IPS-NIHi11 (cell line): ENCODE measurements around the gene MYO1B.

Experiments used
- DNase-seq: peaks from one replicate; pipeline ENCODE4 v3.0.0; 2012; ENCODE audit warnings: mixed read lengths, low spot score

Gene MYO1B

DNA sequence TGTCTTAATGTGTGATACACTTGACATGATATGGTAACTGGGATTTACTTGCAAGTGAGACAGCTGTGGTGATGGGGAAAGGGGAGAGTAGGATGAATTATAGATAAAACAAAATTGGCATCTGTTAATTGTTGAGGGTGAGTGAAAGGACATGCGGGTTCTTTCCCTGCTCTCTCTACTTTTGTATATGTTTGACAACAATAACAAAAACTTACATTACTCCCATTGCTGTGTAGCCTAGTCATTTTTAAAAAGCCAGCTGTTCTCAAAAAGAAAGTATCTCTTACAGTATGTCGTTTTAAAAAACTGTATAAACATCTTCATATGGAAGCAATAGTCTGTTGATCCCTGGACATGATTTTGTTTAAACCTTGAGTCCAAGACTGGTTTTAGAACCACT is 117.6 kb downstream of the MYO1B start:
- no peak for DNase-seq

DNA sequence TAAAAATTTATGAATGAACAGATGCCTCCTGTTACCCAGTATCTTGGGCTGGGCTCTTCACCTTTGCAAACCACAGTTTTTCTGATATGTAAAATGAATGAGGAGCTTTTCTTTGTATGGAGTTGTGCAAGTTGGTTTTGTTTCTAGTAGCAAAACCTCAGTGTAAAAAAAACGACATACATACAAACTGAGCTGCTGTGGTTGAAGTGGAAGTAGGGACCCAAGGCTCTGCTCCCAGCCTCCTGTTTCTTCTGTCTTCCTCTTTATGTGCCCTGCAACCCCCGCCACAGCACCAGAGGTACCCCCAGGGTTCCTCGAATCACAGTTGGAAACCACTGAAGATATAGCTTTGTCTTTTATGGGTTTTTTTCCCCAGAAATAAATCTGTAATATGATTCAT is 118.1 kb downstream of the MYO1B start:
- no peak for DNase-seq

DNA sequence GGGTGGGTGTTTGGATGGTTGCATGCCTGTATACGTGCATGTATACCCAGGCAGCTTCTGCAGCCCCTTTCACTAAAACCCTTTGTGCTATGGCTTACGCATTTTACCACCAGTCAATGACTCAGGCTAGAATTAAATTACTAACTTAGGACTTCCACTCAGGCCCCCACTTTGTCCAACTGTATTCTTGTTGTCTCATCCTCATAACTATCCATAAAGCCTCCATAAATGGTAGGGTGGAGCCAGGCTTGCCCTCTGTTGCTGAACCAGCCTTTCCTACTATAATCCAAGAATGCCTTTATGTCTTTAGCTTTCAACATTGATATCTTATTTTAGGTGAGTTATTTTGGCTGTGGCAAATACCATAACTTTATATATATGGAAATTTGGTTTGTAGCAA is 119.9 kb downstream of the MYO1B start:
- no peak for DNase-seq

DNA sequence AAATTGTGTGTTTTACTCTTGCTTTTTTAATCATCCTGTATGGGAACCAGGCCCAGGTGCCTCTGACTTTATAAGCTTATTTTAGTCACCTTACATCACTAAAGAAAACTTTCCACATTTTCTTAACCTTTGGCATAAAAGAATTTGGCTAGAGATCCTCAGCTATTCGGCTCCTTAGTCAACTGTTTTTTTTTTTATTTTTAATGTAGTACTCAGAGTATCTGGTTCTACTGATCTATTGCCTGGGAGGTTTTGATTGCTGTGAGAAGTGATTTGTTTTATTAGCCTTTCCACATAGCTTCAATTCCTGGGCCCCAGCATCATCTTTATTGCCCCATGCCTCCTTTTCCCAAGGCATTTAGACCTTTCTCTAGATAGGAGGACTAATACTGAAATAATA is 121.0 kb downstream of the MYO1B start:
- DNase-seq = no peak

DNA sequence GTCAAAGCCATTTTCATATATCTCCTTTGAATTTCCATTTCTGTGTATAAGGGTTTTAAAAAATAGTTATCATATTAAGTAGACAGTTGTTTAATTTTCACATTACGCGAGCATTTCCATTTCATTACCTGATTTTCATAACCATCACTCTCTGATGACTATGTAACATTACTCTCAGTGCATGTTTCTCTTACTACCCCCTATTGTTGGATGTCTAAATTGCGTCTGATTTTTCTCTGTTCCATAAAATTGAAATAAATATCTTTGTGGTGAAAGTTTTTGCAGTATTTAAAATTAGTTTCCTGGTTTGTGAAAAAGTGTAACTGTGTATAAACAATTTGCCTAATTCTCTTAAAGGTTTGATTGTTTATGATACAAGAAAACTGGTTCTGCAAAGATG is 123.8 kb downstream of the MYO1B start:
- no peak for DNase-seq

DNA sequence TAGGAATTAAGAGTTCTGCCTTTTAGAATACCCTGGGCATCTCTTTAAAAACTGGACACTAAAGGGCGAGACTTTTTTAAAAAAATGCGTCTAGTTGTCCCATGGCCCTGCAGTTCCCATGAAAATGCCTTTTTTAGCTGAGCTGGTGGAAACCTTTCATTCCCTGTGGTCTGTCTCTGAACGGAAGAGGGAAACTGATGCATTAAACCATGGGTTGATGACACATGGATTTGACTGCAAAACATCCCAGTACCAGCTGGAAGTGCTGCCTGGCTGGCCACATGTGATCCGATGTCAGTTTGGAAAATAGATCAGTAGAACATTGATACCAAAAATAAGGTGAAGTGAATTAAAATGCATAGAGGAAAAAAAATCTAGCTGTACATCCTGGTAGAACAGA is 129.2 kb downstream of the MYO1B start:
- no peak for DNase-seq

DNA sequence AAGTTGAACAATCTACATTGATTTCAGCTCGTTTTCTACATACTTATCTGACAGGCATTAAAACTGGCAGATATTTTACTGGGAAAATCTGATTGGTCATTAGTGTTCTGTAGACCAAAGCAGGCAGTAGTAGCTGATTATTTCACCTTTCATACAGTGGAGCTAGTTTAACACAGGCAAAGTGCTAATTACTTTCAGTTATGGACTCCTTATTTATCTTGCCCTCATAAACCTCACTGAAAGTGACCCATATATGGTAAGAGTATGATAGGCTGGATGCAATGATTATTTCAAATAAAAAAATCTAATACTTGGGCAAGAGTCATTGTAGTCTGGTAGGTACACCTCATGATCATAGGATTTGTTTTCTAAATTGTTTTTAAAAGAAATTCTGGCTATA is 129.7 kb downstream of the MYO1B start:
- DNase-seq = no peak

DNA sequence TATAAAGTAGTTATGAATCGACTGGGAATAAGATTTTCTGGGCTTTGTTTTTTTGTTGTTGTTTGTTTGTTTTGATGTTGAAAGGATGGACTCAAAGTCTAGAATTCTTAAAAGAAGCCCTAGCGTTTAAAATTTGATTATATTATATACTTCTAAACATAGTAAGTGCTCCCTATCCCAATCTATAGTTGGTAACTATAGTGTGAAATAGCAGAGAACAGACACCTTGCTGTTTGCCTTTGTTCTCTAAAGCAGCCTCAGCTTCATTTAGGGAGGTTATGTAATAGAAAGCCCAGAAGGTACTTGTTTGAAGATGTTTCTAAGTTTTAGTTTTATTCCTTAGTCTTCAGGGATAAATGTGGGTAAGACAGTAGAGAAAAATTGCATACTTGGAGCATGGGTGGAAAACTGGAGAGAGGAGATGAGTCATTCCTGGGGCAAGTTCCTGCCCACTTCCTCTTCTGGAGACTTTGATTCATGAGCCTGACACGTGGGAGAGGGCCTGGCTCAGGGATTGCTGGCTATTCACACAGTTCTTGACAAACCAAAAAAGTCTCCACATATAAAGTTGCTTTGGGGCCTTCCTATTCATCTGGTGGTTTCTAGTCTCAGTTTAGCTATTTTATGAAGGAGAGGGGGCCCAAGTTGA is 131.9 kb downstream of the MYO1B start:
- peak; percentile 55 for DNase-seq

DNA sequence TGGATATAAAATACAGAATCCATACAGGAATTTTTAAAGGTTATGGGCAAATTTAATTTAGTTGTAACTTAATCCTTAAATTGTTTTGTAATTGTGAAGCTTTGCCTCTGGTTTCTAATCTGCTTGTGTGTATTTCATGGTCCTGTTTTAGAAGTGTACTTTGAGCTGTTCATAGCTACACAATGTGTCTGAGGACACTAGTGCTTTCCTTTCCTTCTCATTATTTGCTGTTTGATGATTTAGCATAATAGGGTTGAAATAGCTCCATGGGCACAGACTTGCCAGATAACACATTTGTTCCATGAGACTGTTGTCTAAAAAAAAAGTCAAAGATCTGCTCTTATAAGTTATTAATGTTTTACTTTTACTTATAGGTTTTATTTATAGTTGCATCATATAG is 134.2 kb downstream of the MYO1B start:
- no peak for DNase-seq

DNA sequence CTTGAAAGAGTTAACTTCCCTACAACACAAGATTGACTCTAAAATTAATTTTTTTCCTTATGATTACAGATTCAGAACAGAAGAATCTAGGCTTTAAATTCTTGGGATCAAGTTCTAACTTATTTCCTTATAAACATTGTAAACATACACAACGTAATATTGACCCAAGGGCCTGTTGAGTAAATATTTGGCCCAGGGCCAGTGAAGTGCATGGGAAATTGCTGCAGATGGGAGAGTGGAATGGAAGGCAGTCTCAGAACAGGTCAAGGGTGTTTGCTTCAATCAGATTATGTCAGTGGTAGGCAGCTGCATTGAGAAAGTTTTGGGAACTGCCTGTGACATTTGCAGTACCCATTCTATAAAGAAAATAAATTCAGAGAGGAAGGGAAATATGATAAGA is 137.6 kb downstream of the MYO1B start:
- no peak for DNase-seq

DNA sequence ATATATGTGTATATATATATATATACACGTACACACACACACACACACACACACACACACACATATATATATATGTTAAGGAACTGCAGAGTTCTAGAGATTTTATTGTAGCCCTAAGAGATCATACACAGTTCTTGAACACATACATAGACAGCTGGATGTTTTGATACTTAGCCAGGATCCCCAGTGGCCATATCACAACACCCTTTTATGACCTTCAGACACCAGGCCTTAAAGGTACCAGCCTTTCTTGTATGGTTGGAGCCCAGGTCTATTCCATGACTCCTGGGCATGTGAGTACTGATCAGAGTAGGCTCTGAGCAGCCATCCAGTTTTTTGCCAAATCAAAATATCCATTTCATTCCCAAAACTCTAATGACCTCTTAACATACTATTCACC is 138.3 kb downstream of the MYO1B start:
- no peak for DNase-seq

DNA sequence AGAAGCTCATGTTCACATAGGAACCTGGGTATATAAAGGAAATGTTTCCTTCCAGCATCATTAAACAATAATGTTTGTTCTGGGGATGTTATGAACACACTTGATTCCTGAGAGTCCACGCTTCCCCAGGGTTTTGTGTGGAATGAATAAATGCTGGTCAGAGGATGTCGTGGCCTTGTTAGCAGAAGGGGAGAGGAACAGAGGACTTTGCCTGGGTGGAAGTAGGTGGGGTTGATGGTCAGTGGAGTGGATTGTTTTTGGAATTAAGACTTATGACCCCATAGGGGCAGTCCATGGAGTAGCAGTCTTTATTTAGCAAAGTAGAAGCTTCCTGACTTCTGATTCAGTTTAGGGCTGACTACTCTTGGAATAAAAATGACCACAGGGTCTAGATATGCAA is 139.6 kb downstream of the MYO1B start:
- DNase-seq = no peak

DNA sequence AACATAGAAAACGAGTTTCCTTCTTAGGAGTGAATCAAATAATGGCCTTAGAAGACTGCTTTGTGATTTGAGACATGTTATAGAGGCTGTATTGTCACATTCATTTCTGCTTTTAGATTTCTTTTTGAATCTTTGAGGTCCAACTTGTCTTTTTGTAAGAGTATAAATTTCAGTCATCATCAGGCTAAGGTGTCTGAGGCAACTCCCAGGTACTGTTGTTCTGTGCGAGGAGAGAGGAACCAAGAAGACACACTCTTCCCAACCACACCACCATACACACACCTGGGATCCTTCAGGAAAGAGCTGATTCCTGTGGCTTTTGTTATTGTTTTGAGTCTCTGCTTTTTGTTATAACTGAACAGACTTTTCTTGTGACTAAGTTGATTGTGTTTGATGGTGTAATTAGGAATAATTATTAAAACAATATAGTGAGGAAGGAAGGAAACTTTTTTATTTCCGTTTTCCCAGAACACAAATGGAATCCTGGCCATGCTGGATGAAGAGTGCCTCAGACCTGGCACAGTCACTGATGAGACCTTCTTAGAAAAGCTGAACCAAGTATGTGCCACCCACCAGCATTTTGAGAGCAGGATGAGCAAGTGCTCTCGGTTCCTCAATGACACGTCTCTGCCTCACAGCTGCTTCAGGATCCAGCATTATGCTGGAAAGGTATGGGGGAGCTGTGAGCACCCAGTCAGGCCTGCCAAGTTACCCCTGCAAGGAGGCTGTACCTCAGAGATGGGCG is 140.4 kb downstream of the MYO1B start:
- DNase-seq = no peak

DNA sequence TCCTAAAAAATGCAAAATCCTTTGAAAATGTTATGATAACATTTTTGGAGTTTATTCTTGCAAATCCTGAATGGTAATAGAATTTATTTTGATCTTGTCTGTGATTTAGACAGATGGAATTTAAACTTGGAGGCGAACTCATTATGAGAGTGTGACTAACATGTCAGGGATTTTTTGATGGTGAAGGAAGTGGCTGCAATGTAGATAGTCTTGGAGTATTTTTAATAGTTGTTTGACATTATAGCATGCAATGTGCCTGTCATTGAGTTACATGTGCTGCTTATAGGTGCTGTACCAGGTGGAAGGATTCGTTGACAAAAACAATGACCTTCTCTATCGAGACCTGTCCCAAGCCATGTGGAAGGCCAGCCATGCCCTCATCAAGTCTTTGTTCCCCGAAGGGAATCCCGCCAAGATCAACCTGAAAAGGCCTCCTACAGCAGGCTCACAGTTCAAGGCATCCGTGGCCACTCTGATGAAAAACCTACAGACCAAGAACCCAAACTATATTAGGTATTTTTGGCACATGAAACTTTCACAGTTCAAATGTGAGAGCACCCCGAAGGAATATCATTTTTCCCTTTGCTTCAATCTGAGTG is 141.8 kb downstream of the MYO1B start:
- DNase-seq = no peak

DNA sequence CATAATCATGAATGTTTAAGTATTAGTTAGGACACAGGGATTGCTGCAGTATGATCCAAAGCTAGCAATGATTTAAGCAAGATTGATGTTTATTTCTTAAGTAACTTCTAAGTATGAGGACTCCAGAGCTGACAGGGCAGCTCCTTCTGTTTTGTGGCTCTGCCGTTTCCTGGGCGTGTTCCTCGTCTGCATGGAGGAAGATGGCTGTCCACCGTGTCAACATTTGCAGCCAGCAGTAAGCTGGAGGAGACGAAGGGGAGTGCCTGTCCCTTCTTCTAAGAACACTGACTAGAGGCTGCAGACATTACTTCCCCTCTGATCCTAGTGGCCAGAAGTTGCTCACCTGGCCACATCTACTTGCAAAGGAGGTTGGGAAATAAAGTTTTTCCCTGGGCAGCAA is 144.1 kb downstream of the MYO1B start:
- DNase-seq = no peak

DNA sequence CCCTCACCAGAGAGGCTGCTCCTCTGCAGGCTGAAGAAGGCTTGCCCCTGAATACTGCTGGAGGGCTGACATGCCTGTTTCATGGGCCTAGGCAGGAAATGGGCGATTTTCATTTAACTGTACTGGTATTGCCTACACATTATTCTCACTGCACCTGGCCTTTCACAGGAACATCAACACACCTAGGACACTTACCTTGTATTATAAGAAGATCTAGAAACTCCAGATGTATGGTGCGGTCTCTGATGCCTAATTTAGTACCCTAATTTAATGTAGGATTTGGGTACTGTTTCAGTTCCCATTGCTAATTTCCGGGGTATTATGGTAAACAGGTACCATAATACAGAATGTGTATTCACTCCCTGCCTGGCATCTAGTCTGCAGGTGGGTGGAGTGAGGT is 146.0 kb downstream of the MYO1B start:
- DNase-seq = no peak

DNA sequence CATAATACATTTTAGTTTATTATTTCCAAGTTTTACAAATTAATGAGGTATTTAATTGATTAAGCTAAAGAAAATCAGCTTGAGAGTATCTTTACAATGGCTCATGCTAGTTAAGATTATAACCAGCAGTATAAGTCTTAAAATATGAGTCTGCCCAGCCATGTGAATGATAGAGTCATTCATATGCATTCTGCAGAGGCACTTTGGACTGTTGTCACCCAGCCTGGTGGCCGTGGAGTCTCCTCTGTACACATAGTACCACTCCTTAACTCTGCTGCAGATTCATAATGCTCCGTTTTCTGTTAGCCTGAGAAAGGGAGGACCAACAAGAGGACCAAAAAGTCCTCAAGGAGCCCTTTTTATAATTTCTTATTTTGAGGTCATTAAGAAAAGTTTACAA is 148.8 kb downstream of the MYO1B start:
- no peak for DNase-seq

DNA sequence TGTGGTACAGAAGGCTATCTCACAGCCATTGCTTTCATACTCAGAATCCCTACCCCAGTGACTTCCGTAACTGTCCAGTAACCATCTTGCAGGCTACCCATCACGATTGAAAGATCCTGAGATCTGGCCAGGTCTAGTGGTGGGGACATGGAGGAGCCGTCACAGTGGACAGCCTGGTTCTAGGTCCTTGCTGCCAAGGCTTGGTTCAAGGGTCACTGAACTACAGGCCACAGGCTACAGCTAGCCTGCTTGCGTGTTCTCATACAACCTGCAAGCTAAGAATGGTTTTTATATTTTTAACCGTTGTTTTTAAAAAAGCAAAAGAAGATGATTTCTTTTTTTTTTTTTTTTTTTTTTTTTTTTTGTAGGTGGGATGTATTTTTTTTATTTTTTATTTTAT is 151.6 kb downstream of the MYO1B start:
- DNase-seq = no peak

DNA sequence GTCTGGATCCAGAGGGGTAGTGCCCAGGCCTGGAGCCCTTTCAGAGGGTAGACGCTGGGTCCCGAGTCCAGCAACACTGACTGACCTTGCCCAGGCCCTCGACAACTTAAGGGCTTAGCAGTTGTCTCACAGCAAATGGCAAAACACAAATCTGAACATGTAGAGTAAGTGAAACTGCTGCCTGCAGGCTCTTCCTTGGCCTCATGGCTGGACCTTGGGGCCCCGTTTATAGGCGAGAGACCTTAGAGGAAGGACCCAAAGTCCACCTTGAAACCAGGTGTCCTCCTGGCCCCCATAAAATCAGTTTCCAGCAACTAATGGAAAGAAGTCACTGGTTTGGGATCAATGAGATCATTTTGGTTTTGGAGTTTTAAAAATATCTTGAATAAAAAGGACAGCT is 154.4 kb downstream of the MYO1B start:
- no peak for DNase-seq

DNA sequence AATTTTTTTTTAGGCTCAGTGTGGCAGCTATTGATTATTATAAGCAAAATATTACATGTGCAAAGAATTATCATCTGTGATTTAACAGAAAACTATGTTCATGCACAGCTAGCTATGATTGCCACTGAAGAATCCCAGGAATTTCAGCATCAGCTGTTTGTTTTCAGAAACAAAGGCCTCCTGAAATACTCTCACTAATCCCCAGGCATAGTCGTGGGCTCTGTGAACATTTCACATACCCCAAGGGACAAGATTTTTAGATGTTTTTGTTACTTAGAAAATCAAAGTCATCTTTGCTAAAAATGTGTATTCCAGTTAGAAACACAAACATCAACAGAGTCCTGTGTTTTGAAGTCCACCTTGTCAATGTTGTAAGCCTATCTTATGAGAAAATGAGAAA is 156.1 kb downstream of the MYO1B start:
- DNase-seq = peak; percentile 18

DNA sequence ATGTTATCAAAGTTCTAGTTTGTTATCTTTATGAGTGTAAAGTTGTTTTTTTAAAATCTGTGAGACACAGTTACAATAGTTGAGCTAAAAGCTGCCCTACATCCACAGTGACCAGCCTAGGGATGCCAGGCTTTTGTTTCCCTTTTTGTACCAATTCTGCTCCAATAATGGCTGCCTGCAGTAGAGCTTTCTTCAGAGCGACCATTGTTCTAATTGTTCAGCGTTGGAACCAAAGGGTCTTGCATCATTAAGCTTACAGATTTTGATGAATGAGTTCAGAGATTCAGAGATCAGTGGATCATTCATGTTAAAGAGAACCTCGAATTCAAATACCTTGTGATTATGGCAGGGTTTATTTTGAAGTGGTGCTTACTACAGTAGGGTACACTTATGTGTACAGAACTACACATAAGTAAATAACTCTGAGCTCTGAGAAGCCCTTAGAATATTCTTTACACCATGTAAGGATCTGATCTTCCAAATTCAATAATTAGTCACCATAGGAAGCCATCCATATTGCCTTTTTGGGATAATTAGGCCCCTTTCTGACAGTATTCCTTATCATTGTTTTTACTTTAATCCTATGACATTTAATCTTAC is 157.9 kb downstream of the MYO1B start:
- DNase-seq = no peak

DNA sequence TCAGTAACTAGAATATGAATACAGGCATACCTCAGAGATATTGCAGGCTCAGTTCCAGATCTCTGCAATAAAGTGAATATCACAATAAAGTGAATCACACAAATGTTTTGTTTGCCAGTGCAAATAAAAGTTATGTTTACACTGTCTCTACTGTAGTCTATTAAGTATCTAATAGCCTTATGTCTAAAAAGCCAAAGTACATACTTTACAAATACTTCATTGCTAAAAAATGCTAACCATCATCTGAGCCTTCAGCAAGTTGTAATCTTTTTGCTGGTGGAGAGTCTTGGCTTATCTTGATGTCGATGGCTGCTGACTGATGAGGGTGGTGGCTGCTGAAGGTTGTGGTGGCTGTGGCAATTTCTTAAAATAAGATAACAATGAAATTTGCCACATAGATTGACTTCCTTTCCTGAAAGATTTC is 159.4 kb downstream of the MYO1B start:
- no peak for DNase-seq

DNA sequence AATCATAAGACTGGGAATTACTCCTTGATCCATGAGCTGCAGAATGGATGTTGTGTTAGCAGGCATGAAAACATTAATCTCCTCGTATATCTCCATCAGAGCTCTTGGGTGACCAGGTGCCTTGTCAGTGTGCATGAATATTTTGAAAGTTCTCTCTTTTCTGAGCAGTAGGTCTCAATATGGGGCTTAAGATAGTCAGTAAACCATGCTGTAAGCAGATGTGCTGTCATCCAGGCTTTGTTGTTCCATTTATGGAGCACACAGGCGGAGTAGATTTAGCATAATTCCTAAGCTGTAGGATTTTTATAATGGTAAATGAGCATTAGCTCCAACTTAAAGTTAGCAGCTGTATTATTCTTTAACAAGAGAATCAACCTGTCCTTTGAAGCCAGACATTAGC is 160.3 kb downstream of the MYO1B start:
- no peak for DNase-seq
